Stimulated activated CD4-positive, alpha-beta T cell treated with anti-CD3 and anti-CD28 coated beads, TNF-alpha, amount 100 ng/mL, for 4 hours (primary cell): Measurements from ENCODE around the gene FXYD5.

Experiments used
- DNase-seq, 3 experiments: peaks; one replicate each; pipeline ENCODE4 v3.0.0-alpha.2; 2020; ENCODE audit warnings: low read depth in 3 of 3

Gene FXYD5

DNA sequence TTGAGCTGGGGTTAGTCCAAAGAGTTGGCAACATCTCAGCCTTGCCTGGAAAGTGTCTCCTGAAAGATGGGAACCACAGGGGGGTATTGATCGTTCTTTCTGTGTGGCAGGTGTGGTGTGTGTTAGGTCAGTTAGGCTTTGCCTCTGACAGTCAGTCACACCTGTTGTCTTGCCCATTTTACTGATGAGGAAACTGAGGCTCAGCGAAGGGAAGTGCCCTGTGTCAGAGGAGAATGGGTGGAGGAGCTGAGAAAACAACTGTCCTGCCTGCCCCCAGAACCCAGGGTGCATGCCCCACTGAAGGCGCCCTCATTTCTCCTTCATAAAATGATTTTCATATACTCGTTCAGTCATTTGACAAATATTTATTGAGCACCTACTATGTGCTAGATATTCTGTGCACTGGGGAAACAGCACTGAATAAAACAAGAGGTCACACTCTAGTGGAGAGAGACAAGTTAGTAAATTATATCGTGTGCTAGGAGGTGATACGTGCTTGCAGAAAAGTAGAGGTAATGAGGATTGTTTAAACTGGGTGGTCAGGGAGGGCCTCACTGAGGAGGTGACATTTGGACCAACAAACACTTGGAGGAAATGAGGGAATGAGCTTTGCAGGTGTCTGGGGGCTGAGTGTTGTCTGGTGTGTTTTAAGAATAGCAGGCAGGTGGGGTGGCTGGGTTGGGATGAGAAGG is 1.6 kb downstream of the FXYD5 start:
- no peak for DNase-seq

DNA sequence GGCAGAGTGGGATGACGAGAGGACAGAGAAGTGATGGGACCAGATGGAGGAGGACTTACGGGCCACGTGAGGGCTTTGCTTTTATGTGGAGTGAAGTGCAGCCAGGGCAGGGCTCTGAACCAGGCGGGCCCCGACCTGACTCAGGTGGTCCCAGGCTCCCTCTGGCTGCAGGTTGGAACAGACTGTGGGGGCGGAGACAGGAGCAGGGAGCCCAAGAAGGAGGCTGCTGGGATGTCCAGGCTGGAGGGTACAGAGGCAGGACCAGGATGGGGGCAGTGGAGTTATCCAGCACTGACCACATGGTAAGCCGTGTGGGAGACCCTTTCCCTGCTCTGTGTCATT is 2.1 kb downstream of the FXYD5 start:
- DNase-seq: no peak

DNA sequence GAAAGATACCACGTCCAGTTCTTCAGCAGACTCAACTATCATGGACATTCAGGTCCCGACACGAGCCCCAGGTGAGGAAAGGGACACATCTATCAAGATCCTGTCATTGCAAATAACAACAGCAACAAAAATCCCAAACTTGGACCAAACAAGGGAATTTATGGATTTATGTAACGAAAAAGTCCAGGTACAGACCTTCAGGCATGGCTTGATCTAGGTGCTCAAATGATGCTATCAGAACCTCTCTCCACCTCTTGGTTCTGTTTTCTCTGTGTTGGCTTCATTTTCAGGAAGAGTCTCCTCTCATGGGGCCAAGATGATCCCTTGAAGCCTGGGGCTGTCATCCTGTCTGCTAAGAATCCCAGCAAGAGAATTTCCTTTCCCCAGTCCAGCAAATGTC is 2.9 kb downstream of the FXYD5 start:
- no peak for DNase-seq

DNA sequence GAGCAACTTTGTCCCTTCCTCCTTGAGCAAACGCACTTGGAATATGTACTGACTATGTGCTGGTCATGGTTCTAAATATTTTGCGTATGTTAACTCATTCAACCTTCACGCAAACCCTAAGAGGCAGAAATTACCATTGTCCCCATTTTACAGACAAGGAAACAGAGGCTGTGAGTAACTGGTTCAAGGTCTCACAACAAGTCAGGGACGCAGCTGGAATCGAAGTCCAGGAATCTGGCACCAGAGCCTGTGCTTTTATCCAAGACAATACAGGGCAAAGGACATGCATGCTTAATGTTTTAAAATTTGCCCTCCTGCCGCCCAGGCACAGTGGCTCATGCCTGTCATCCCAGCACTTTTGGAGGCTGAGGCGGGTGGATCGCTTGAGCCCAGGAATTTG is 5.1 kb downstream of the FXYD5 start:
- no peak for DNase-seq

DNA sequence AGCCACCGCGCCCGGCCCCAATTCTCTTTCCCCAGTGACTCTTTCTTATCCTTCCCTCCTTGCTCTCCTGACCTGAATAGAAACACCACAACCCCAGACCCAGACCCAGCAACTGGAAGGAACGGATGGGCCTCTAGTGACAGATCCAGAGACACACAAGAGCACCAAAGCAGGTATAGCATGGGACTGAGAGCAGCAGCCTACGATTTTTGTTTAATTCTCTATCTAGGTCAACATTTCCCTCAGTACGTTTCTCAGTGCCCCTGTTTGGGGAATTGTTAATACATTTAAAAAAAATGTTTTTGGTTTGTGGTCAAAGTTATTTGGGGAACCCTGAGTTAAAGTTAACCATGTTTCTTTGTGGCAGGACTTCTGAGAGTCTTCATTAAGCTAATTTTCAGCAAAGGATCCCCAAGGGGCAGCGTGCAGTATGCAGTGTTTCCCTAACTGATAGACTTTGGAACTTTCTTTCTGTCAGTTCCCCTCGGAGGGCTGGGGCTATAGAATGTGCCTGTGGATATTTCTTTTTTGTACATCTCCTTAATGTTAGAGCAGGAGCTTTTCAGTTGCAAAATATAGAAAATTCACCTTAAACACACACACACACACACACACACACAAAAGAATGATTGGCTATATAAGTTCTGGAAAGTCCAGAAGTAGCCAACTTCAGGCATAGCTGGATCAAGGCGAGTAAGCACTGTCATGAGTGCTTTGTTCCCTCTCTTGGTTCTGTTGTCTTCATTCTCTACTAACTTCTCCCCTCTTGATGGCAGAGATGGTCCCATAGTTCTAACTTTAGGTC is 6.3 kb downstream of the FXYD5 start:
- no peak for DNase-seq

DNA sequence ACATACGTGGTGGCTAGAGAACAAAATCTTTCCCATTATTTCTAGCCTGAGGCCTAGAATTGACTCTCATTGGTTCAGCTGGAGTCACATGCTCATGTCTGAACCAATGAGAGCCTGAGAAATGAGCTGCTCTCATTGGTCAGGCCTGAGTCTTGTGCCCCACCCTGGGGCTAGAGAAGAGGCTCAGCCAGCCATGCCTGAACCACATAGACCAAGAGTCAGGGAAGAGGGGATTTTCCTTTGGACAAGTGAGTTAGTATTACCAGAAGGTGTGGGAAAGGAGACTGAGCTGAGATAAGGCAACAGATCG is 6.9 kb downstream of the FXYD5 start:
- no peak for DNase-seq

DNA sequence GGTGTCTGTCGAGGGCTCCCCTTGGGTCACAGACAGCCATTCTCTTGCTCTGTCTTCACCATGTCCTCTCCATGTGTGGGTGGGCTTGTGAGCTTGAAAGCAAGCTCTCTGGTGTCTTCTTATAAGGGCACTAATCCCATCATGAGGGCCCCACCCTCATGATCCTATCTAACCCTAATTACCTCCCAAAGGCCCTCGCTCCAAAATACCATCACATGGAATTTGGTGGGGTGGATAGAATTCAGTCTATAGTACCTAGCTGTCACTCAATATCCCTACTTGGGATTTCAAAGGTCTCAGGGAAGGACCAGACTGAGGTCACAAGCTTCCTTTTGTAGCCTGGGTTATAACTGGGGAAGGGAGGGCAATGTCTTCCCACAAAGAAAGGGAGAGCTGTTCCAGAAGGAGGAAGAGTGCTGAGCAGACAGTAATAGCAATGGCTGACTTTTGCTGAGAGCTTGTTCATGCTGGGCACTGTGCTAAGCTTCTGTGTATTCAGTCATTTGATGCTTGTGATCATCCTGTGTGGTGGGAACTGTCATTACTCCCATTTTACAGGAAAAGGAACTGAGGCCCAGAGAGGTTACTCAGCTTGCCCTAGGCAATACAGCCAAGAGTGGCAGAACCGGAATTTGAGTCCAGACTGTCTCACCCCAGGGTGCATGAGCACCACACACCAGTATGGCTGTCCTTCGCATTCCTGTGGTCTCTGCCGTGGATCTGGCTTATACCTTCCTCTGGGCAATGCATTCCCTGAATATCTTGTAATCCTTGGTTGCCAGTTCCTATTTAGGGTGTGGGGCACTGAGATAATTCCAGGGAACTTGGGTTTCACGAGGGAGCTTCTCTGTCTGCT is 8.2 kb downstream of the FXYD5 start:
- no peak for DNase-seq

DNA sequence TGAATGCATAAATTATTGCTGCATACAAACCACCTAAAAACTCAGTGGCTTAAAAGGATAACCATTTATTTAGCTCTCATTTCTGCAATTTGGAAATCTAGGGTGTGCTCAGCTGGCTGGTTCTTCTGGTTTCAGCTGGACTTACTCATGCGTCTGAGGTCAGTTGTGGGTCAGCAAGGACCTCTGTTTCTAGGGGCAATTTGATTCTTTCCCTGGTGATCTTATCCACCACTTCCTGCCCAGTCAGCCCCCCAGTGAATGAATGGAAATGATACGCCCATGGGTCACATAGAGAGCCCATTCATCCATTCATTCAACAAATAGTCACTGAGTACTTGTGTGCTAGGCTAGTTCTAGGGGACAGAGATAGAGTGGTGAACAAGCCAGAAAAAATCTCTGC is 9.9 kb downstream of the FXYD5 start:
- no peak for DNase-seq

DNA sequence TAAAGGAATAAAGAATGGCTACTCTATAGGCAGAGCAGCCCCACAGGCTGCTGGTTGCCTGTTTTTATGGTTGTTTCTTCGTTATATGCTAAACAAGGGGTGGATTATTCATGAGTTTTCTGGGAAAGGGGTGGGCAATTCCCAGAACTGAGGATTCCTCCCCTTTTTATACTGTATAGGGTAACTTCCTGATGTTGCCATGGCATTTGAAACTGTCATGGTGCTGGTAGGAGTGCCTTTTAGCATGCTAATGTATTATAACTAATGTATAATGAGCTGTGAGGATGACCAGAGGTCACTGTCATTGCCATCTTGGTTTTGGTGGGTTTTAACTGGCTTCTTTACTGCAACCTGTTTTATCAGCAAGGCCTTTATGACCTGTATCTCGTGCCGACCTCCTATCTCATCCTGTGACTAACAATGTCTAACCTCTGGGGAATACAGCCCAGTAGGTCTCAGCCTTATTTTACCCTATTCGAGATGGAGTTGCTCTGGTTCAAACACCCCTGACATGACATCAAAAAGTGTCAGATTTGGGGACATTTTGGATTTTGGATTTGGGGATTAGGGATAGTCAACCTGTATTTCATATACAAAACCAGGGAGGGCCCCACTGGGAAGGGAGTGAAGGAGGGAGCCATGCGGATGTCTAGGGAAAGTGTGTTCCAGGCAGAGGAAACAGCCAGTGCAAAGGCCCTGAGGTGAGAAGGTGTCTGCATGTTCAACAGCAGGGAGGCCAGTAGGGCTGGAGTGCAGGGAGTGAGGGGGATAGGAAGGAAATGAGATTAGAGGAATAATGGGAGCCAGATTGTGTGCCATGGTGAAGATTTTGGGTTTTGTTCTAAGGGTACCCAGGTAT is 10.9 kb downstream of the FXYD5 start:
- no peak for DNase-seq

DNA sequence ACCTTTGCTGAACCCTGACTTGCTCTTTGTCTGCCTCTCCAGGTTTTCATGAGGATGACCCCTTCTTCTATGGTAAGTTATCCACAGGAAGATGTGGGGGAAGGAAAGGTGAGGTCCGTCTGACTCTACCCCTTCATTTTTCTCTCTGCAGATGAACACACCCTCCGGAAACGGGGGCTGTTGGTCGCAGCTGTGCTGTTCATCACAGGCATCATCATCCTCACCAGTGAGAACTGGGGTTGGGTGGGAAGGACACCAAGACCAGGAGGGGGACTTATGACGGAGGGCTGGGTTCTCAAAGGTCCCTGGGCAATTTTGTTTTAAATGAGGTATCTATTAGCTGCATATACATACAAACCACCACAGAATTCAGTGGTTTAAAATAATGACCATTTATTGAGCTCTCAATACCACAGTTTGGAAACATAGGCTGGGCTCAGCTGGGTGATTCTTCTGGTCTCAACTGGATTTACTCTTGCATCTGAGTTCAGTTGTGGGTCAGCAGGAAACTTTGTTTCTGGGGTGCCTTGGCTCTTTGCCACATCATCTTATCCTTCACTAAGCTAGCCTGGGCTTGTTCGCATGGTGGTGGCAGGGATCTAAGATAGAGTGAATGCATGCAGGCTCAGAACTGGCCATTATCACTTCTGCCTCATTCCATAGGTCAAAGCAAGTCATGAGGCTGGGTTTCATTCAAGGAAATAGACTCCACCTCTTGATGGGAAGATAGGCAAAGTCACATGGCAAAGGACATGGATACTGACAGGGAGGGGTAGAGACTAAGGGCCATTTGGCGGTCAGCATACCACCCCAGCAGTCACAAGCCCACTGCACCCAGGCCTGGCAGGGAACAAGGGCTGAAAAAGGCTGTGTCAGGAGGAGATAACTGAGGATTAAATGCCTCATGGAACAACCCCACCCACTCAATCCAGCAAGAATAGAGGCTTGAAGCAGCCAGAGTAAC is 11.8 kb downstream of the FXYD5 start:
- DNase-seq: no peak

DNA sequence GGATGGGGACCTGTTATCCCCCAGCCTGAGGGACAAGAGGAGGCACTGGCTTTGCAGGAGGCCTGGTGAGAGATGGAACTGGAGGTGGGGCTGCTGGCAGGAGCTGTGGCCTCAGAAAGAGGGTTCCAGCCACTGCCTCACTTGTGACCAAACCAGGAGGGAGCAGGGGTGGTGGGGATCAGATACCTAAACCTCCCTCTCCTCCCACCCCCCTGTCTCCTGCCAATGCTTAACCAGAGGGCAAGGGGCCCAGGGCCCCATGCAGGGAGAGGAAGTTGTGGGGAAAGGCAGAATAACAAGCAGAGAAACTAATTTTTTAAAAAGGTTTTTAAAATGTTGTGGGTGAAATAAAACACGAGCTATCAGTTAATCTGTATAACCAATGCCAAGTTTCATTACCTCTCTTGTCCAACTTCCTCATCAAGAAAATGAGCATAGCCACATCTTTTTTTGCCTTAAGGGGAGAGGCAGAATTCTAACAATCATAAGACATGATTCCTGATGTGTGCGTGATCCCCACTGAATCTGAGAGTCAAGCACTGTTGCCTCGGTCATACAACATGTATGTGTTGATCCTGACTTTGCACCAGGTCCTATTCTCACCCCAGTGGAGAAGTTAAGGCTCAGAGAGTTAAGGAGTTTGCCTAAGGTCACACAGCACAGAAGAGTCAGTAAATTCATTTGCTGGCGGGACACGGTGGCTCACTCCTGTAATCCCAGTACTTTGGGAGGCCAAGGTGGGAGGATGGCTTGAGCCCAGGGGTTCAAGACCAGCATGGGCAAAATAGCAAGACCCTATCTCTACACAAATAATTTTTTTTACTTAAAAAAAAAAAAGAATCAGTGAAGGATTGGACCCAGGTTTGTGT is 12.9 kb downstream of the FXYD5 start:
- no peak for DNase-seq

DNA sequence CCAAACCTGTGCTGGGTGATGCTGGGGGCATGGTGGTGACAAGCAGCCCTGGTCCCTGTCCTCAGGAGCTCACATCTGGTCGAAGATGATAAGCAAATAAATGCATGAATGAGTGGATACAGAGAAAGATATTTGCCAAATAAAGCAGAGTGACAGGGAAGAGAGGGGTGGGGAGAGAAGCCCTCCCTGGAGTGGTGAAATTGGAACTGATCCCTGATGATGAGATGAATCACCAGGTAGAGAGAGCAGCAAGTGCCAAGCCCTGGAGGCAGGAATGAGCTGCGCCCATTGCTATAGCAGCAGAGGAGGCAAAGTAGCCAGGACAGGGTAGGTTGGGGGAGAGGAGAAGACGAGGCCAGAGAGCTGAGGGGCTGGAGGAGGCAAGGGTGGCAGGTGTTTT is 13.7 kb downstream of the FXYD5 start:
- DNase-seq: no peak

DNA sequence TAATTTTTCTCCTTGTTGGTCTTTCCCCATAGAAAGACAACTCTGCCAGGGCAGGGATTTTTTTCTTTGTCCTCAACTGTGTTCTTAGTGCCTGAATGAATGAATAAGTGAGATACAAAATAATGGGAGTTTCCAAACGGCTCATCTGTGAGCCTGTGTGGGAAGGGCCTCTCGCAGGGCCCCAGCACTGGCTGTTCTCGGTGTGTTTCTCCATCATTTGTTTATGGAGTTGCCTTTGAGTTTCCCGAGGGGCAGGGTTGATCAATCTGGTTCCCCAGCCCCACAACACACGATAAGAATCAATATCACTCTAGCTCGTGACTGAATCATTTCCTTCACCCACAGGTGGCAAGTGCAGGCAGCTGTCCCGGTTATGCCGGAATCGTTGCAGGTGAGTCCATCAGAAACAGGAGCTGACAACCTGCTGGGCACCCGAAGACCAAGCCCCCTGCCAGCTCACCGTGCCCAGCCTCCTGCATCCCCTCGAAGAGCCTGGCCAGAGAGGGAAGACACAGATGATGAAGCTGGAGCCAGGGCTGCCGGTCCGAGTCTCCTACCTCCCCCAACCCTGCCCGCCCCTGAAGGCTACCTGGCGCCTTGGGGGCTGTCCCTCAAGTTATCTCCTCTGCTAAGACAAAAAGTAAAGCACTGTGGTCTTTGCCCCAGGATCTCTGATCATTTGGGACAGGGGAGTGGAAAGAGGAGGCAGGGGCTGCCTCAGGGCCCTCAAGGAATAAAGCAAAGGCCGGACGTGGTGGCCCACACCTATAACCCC is 14.9 kb downstream of the FXYD5 start:
- no peak for DNase-seq

DNA sequence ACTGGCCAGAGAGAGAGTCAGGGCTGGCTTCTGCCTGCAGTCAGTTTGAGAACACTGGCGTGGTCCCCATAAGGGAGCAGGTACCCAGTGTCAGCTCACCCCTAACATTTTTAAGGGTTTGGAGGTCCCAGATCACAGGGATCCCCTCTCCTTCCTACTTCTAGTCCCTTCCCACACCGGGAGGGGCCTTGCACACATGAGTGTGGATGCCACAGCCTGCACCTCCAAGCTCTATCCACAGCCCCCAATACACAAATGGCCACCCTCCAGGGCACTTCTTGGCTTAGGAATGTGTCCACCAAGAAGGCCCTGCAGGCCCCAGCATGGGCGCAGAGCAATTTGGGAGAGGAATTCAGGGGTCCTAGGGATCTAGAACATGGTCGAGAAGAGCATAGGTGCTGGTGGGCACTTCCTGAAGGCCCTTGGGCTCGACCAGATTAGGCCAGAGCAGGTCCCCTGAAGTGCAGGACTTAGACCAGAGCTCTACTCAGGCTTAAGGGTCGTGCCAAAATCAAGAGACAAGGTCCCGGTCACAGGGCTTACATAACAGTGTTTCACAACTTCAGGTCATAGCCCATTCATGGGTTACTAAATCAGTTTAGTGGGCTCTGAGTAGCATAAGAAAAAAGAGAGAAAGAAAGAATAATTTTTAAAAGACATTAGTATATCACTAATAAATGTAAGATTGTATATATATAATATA is 16.0 kb downstream of the FXYD5 start:
- DNase-seq: no peak

DNA sequence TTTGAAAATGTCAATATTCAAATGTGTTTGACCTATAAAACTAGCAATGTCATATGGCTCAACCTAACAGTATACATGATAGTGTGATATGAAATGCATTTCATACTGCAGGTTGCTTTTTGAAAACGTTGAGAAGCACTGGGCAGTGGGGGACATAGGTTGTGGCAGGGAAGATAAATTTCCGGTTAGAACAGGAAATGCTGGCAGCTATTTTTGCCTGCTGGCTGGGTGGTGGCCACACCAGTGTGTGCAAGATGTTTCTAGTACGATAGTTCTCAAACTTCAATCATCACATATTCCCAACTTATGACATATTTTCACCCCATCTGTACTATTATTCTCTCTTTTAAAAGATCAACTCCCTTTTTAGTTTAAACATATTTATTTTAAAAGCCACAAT is 17.2 kb downstream of the FXYD5 start:
- DNase-seq: no peak

DNA sequence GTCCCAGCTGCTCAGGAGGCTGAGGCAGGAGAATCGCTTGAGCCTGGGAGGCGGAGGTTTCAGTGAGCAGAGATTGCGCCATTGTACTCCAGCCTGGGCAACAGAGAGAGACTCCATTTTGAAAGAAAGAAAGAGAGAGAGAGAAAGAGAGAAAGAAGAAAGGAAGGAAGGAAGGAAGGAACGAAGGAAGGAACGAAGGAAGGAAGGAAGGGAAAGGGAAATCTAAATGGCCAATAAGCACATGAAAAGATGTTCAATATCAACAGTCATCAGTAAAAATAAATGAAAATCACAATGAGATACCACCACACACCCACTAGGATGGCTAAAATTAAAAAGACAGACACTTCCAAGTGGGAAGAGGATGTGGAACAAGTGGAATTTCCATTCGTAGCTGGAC is 19.7 kb downstream of the FXYD5 start:
- DNase-seq: no peak

DNA sequence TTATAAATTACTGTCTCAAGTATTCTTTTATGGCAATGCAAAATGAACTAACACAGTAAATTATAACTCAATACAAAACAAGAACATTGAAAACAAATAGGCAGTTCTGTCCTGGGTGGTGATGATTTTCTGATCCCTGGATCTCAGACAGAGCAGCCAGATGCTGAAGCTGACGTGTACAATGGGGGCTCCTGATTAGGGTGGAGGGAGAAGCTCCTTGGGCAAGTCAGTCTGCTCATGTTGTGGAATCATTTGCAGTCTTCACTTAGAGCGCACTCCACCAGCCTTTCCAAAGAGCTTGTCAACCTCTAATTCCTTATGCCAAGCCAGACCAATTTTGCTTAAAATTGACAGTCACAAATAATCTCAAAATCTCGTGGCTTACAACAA is 21.6 kb downstream of the FXYD5 start:
- DNase-seq: no peak
